Activated CD4-positive, alpha-beta T cell treated with anti-CD3 and anti-CD28 coated beads, Interleukin-2, amount 50 U/mL, for 16 hours (primary cell): Measurements from ENCODE around the gene ACTMAP.
"Not testable (repeated sequence)": the region's sequence is repeated elsewhere in the genome, so short reads cannot be mapped to it uniquely, and the experiment has no call there.

Source experiments
- DNase-seq: peaks from one replicate; pipeline ENCODE4 v3.0.0-alpha.2; 2020

Gene ACTMAP

DNA sequence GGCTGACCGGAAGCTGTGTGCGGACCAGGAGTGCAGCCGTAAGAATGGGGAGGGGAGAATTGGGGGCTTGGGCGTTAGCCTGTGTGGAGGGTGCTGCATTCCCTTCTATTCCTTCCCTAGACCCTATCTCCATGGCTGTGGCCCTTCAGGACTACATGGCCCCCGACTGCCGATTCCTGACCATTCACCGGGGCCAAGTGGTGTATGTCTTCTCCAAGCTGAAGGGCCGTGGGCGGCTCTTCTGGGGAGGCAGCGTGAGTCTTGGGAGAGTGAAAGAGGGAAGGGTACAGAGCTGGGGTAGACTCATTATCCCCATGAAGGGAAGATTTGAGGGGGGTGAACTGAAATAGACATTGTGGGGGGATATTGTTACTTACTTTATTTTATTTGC is 25.4 kb upstream of the ACTMAP start:
- DNase-seq, result no peak

DNA sequence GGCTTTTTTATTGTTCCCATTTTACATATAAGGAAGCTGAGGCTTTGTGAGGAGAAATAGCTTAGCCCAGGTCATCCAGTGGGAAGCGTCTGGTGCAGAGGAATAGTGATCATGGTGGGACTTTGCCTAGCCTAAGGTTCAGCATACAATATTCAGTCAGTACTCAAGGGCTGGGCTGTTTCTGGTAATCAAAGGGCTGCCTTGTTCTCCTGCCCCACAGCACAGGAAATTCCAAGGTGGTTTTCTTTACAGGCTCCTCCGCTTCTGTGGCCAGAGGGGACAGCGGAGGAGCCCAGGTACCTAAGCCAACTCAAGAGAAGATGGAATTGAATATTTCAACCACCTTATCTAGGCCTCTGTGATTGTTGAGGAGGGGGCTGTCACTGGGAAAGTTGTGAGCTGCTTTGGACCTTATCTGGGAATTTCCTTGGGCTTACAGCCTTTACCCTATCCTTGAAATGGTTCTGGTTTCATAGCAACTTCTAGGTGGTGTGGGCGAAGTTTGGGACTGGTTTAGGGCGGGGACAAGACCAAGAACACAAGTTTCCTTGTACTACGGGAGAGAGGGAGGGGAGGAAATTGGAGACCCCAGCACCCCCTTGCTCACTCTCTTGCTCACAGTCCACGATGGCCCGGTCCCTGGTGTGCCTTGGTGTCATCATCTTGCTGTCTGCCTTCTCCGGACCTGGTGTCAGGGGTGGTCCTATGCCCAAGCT is 24.8 kb upstream of the ACTMAP start, which contains the start of gene MIA:
MIA (plus strand) TSS at position 606 of the 716 bp plus-strand sequence; CDS start at position 628, 22 bp downstream.
- DNase-seq, result no peak

DNA sequence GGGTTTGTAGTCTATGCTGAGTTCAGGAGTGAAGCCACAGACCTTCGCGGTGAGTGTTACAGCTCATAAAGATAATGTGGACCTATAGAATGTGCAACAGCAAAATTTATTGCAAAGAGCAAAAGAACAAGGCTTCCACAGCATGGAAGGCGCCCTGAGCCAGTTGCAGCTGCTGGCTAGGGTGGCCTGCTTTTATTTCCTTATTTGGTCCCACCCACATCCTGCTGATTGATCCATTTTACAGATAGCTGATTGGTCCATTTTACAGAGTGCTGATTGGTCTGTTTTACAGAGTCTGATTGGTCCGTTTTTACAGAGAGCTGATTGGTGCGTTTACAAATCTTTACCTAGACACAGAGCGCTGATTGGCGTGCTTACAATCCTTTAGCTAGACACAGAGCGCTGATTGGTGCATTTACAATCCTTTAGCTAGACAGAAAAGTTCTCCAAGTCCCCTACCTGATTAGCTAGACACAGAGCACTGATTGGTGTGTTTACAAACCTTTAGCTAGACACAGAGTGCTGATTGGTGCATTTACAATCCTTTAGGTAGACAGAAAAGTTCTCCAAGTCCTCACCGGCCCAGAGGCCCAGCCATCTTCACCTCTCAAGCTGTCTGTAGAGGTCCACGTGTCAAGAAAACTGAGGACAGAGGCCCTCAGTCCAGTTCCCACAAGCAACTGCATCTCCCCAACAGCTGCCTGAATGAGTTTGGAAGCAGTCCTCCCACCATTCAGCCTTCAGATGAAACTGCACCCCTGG is 21.0 kb upstream of the ACTMAP start:
- not testable (repeated sequence) for DNase-seq

DNA sequence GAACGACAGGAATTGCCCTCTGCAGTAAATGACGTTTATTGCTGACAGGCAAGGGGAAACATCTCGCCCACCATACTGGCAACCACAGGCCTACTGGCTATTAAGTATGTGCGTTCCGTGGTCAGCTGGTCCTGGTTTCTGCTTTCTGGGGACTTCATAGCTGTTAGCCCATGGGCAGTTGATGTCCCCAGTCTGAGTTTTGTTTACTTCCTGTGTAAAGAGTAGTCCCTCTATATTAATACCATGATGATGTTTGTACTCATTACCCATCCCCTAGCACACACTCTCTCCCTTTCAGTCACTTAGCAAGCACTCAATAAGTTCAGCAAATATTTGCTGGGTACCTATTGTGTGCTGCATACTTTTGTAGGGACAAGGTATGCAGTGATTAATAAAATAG is 18.6 kb upstream of the ACTMAP start:
- no peak for DNase-seq

DNA sequence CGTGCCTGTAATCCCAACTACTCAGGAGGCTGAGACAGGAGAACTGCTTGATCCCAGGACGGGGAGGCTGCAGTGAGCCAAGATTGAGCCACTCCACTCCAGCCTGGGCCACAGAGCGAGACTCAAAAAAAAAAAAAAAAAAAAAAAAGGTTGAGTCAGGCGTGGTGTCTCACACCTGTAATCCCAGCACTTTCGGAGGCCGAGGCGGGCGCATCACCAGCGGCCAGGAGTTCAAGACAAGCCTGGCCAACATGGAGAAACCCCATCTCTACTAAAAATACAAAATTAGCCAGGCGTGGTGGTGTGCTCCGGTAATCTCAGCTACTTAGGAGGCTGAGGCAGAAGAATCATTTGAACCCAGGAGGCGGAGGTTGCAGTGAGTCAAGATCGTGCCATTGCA is 16.1 kb upstream of the ACTMAP start:
- DNase-seq, result not testable (repeated sequence)

DNA sequence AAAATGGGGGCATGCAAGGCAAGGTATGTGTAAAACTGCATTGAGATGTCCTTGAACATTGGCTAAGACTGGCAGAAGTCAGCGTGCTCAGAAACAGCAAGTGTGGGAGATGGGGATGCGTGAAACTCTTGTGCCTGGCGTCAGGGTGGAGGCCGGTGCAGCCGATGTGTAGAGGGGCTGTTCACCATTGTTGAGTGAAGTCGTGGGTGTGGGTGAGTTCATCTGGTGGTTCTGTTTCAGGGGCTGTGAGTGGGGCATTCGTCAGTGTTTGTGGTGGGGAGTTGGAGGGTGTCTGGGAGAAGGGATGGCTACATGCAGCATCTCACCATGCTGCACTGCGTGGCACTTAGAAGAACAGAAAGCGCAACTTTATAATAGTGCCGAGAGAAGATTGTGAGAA is 13.7 kb upstream of the ACTMAP start:
- no peak for DNase-seq

DNA sequence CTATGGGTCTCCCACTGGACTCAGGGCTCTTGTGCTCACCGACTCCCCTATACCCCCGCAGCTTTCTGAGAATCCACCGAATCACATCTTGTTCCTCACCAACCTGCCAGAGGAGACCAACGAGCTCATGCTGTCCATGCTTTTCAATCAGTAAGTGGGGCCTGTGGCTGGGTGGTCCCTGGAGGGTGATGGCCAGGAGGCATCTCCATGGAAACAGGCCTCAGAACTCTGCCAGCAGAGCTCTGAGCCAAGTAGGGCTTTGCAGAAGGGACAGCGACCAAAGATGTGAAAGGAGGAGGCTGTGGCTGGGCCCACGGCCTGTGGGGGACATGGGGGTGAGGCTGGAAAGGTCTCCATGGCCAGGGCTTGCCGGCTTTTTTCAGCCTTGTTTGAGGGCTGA is 13.2 kb upstream of the ACTMAP start:
- no peak for DNase-seq

DNA sequence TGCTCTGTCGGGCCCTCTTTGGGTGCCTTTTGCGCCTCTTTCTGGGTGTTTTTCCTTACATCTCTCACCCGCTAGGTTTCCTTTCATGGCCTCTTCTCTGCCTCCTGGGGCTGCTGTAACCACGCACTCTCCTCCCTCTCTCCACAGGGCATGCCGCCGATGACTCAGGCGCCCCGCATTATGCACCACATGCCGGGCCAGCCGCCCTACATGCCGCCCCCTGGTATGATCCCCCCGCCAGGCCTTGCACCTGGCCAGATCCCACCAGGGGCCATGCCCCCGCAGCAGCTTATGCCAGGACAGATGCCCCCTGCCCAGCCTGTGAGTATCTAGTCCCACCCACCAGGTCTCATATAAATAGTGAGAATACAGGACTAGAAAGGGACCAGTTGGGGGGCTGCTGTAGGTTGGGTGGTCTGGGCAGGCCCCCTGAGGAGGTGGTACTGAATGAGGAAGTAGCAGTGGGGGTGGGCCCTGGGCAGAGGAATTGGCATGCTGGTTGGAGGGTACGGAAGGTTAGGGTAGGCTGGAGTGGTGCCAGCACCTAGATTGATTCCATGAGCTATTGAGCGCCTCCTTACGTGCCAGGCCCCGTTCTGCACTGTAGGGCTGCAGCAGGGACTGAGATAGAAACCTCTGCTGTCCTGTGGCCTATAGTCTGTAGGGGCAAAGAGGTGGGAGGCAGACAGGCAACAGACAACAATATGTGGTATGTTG is 12.6 kb upstream of the ACTMAP start:
- DNase-seq, result no peak

DNA sequence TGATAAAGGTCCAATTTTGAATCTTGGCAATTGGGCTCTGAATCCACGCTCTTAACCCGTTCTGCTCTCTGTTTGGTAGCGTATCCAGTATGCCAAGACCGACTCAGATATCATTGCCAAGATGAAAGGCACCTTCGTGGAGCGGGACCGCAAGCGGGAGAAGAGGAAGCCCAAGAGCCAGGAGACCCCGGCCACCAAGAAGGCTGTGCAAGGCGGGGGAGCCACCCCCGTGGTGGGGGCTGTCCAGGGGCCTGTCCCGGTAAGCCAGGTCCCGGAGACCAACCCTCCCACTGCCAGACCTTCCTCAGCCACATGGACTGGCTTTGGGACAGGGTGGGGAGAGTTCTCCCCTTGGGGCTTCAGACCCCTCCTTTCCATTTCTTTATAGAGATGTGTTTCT is 9.1 kb upstream of the ACTMAP start:
- no peak for DNase-seq

DNA sequence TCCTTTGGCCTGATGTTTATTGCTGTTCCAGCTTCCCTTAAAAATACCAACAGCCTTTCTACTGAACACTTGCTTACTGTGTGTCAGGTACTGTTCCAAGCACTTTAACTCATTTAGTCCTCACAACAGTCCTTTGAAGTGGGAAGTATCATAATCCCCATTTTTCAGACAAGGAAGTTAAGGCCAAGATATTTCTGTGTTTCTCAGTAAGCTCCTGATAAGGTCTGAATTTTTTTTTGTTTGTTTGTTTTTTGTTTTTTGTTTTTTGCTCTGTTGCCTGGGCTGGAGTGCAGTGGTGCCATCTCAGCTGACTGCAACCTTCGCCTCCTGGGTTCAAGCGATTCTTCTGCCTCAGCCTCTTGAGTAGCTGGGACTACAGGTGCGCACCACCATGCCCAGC is 8.2 kb upstream of the ACTMAP start:
- no peak for DNase-seq

DNA sequence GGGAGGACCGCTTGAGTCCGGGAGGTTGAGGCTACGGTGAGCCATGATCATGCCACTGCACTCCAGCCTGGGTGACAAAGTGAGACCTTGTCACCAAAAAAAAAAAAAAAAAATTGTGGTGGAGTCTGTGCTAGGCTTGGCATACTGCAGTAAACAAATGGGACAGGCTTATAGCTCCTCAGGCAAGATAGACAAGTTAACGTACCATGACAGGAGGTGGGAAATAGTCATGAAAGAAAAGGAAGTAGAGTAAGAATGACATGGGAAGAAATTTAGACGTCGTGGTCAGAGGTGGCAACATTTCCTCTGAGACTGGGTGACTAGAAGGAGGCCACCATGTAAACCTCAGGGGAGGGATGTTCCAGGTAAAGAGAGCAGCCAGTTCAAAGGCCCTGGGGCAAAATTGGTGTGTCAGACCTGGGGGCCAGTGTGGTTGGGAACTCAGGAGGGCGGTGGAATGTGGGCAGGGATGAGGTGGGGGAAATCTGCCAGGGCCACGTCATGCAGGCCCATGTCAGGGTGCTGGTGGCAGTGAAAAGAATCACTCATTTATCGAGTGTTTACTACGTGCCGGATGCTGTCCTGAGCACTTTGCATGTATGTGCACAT is 6.3 kb upstream of the ACTMAP start:
- DNase-seq, result peak; percentile 37

DNA sequence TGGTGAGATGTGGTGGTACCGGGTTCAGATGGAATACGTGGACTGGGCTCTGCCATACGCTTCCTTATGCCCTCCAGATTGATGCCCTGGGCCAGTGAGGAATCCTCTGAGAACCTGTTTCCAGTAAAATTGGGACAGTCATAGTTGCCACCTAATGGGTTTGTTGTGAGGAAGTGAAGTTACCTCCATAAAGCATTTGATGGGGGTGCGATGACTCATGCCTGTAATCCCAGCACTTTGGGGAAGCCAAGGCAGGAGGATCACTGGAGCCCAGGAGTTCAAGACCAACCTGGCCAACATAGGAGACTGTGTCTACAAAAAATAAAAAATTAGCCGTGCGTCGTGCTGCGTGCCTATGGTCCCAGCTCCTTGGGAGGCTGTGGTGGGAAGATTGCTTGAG is 5.5 kb upstream of the ACTMAP start:
- DNase-seq, result no peak

DNA sequence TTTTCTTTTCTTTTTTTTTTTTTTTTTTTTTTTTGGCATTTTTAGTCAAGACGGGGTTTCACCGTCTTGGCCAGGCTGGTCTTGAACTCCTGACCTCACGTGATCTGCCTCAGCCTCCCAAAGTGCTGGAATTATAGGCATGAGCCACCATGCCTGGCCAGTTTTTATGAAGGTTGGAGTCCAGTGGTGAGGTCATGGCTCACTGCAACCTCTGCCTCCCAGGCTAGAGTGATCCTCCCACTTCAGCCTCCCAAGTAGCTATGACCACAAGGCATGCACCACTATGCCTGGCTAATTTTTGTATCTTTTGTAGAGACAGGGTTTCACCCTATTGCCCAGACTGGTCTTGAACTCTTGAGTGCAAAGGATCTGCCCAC is 5.0 kb upstream of the ACTMAP start:
- DNase-seq, result no peak

DNA sequence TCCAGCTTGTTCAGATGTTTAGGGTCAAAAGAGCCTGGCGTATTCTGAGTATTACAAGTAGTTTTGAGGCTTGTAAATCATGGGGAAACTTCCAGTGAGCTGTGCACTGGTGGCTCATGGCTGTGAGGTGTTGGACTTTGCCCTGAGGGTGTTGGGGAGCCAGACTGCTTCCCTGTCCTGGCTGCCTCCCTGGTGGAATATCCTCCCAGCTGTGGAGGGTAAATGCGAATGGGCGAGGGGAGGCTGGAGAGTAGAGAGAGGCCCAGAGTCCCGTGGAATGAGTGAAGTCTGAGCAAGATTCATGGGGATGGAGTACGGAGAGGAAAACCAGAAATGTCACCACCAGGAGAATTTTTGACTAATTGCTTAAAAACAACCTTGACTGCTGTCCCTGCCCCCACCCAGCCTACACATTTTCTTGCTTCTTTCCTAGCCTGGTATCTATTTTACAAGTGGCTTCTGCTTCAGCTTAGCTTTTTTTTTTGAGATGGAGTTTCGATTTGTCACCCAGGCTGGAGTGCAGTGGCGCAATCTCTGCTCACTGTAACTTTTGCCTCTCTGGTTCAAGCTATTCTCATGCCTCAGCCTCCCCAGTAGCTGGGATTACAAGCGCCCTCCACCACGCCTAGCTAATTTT is 4.5 kb upstream of the ACTMAP start:
- peak; percentile 77 for DNase-seq

DNA sequence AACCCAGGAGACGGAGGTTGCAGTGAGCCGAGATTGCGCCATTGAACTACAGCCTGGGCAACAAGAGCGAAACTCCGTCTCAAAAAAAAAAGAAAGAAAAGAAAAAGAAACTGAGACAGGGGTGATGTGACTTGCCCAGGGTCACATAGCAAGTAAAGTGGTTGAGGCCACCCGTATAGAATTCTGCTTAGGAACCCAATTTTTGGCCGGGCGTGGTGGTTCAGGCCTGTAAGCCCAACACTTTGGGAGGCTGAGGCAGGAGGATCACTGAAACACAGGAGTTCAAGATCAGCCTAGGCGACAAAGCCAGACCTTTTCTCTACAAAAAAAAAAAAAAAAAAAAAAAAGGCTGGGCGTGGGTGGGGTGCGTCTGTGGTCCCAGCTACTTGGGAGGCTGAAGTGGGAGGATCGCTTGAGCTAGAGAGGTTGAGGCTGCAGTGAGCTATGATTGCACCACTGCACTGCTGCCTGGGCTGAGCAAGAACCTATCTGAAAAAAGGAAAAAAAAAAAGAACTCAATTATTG is 2.0 kb upstream of the ACTMAP start:
- DNase-seq, result no peak

DNA sequence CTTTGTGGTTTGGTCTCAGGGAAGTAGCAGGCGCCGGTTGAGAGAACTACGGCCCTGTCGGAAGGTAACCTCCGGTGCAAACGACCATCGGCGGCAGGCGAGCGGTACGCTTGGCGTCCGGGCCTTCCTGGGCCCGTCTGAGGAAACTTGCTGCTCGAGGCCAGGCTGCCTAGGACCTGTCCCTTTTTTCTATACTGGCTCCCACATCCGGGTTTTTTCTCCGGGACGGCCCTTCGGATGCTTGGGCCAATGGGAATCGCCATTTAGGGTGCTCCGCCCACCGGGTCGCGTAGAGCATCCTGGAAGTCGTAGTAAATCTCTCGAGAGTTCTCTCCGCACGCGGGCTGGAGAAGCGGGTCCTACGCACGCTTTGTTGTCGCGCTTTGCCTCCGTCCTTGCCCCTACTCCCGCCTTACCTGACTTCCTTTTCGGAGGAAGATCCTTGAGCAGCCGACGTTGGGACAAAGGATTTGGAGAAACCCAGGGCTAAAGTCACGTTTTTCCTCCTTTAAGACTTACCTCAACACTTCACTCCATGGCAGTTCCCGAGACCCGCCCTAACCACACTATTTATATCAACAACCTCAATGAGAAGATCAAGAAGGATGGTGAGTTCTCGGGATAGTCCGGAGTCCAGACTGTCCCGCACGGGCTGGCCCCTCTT is 729 bp upstream of the ACTMAP start, which contains the start of gene SNRPA:
SNRPA (plus strand) TSS at position 330 of the 664 bp plus-strand sequence; CDS start at position 536, 206 bp downstream.
- DNase-seq, result peak; percentile 98

DNA sequence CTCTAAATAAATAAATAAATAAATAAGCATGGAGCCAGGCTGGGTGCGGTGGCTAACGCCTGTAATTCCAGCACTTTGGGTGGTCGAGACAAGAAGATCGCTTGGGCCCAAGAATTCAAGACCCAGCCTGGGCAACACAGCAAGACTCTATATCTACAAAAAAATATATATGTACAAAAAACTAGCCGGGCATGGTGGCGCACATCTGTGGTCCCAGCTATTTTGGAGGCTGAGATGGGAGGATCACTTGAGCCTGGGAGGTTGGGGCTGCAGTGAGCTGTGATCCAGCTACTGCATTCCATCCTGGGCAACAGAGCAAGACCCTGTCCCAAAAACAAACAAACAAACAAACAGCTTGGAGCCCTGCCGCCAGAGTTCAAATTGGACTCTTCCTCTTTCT is 2.7 kb downstream of the ACTMAP start:
- no peak for DNase-seq

DNA sequence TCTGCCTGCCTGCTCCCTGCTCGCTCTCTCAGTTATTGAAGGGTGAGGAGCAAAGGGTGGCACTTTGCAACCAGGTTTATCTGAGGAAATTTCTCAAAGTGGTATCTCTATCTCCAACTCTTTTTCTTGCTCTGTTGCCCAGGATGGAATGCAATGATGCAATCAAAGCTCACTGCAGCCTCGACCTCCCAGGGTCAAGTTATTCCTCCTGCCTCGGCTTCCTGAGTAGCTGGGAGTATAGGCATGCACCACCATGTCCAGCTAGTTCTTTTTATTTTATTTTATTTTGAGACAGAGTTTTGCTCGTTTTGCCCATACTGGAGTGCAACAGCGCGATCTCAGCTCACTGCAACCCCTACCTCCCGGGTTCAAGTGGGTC is 4.9 kb downstream of the ACTMAP start:
- DNase-seq, result no peak

DNA sequence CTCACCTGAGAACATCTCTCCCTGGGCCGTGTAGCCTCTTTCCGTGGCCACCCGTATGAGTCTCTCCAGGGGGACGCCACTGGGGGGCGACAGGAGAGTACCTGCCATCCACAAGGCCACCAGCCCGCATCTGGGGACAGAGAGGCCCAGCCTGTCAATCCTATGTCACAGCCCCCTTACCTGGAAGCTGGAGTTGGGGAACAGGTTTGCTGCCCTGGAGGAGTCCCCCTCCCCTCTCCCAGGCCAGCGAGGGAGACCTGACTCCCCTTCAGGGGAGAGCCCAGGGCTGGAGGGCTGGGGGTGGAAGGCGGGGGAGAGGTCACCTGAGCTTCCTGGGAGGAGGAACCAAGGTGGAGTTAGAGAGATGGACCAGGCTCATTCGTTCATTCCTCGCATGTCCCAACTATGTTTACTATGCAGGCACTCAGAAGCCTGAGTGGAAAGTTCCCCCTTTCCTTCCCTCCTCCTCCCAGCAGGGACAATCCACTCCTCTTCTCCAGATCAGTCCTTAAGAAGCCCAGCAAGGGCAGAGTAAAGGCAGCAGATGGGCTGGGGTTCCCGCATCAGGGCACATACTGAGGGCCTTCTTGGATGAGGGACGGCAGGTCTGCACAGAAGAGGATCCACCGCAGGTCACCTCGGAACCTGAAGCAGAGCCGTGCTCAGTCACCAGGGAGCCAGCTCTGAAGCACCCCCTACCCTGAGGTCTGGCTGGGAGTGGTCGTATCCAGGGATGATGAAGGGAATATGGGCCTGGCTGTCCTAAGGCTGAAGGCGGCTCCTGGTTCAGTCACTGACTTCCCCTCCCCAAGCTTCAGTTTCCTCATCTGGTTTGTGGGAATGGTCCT is 5.5 kb downstream of the ACTMAP start:
- DNase-seq, result no peak

DNA sequence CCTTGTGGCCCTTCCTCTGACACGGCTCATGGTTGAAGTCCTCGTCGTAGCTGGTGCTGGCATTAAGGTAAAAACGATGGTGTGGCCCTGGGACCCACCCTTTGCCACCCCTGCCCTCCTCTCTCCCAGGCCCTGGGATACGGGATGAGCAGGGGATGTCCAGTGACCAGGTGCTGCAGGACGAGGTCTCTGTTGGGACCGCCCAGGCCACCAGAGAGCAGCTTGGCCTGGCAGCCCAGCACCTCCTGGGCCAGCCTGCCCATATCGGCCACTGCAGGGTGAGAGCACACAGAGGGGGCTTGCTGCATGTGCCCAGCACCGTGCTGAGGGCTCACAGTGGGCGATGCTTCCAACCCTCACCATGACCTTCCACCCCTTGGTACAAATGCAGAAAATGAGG is 6.4 kb downstream of the ACTMAP start:
- no peak for DNase-seq

DNA sequence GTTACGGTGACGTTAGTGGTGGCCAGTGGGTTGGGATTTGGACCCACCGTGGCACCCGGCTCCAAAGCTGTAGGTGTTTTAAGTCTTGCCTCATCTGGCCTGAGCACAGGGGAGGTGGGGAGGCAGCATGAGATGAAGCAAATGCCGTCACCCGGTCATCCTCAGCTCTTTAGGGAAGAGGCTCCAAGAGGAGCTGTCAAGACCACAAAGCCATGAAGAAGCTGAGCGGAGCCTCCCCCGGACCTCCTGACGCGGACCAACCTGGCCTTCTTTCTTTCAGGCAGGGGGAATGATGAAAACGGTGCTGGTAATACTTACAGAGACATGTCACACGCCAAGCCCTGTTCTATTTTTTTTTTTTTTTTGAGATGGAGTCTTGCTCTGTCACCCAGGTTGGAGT is 7.4 kb downstream of the ACTMAP start:
- DNase-seq, result no peak
